SK-N-SH treated with all-trans-retinoic acid at 6 μM for 48 hours (cell line): Measurements from ENCODE around the gene GPC6.

Source experiments
- ATAC-seq: fragments of 200-7000 bp; cut with Tn5 transposase; 3 replicates; pipeline ENCODE4 v1.9.1; 2020; ENCODE audit warnings: mild to moderate bottlenecking, moderate library complexity
- ARNTL ChIP-seq: fragments of 450-650 bp; formaldehyde crosslinking; IDR thresholded peaks from 2 replicates; pipeline ENCODE4 v1.5.0; 2020; ENCODE audit warnings: low read depth, mild to moderate bottlenecking, moderate library complexity, borderline replicate concordance
- BACH2 ChIP-seq: fragments of 250-450 bp; sonication (Bioruptor Pico); IDR thresholded peaks from 2 replicates; pipeline ENCODE4 v1.9.0; 2021; ENCODE audit warnings: mild to moderate bottlenecking, borderline replicate concordance
- CSDC2 ChIP-seq: fragments of 250-450 bp; sonication (Bioruptor Pico); IDR thresholded peaks from 2 replicates; pipeline ENCODE4 v1.5.0; 2020; ENCODE audit warnings: mild to moderate bottlenecking, moderate library complexity
- ESRRG ChIP-seq: fragments of 250-450 bp; sonication (Bioruptor Pico); IDR thresholded peaks from 2 replicates; pipeline ENCODE4 v1.6.1; 2021; ENCODE audit warnings: mild to moderate bottlenecking
- GLIS3 ChIP-seq: fragments of 250-450 bp; sonication (Bioruptor Pico); IDR thresholded peaks from 2 replicates; pipeline ENCODE4 v1.5.0; 2020; ENCODE audit warnings: mild to moderate bottlenecking, moderate library complexity
- ISL1 ChIP-seq: fragments of 250-450 bp; sonication (Bioruptor Pico); IDR thresholded peaks from 2 replicates; pipeline ENCODE4 v2.1.2; 2022; ENCODE audit warnings: mild to moderate bottlenecking, moderate library complexity
- OSR1 ChIP-seq: fragments of 250-450 bp; sonication (Bioruptor Pico); IDR thresholded peaks from 2 replicates; pipeline ENCODE4 v1.8.0; 2022; ENCODE audit warnings: moderate library complexity, mild to moderate bottlenecking, inconsistent platforms
- RARB ChIP-seq: fragments of 250-450 bp; sonication (Bioruptor Pico); IDR thresholded peaks from 2 replicates; pipeline ENCODE4 v1.8.0; 2021; ENCODE audit warnings: mild to moderate bottlenecking, moderate library complexity
- TCF4 ChIP-seq: fragments of 250-450 bp; sonication (Bioruptor Pico); IDR thresholded peaks from 2 replicates; pipeline ENCODE4 v1.8.0; 2021; ENCODE audit warnings: mild to moderate bottlenecking, moderate library complexity, borderline replicate concordance
- TOX ChIP-seq: fragments of 250-450 bp; sonication (Bioruptor Pico); IDR thresholded peaks from 2 replicates; pipeline ENCODE4 v1.8.0; 2021; ENCODE audit warnings: mild to moderate bottlenecking, moderate library complexity, borderline replicate concordance
- ZFP3 ChIP-seq: fragments of 250-450 bp; sonication (Bioruptor Pico); IDR thresholded peaks from 2 replicates; pipeline ENCODE4 v1.5.0; 2020; ENCODE audit warnings: mild to moderate bottlenecking, moderate library complexity
- ZFP30 ChIP-seq: fragments of 450-650 bp; formaldehyde crosslinking; IDR thresholded peaks from 2 replicates; pipeline ENCODE4 v1.5.0; 2022; ENCODE audit warnings: mild to moderate bottlenecking, moderate library complexity
- ZNF565 ChIP-seq: fragments of 450-650 bp; formaldehyde crosslinking; conservative IDR thresholded peaks from 2 replicates; pipeline ENCODE4 v1.5.0; 2020; ENCODE audit warnings: low read depth, mild to moderate bottlenecking, moderate library complexity
- ZNF70 ChIP-seq: fragments of 450-650 bp; formaldehyde crosslinking; IDR thresholded peaks from 2 replicates; pipeline ENCODE4 v1.5.0; 2020; ENCODE audit warnings: mild to moderate bottlenecking, moderate library complexity
- ZNF8 ChIP-seq: fragments of 450-650 bp; formaldehyde crosslinking; IDR thresholded peaks from 2 replicates; pipeline ENCODE4 v1.5.0; 2020; ENCODE audit warnings: mild to moderate bottlenecking, moderate library complexity
- TF ChIP-seq, protein P1 (sequence below): fragments of 250-450 bp; sonication (Bioruptor Pico); IDR thresholded peaks from 2 replicates; pipeline ENCODE4 v1.8.0; 2020; ENCODE audit warnings: mild to moderate bottlenecking, moderate library complexity, borderline replicate concordance
- TF ChIP-seq, protein P2 (sequence below): fragments of 250-450 bp; sonication (Bioruptor Pico); IDR thresholded peaks from 2 replicates; pipeline ENCODE4 v1.5.0; 2020; ENCODE audit warnings: mild to moderate bottlenecking, moderate library complexity
- TF ChIP-seq, protein P3 (sequence below): fragments of 250-450 bp; sonication (Bioruptor Pico); IDR thresholded peaks from 2 replicates; pipeline ENCODE4 v1.5.1; 2020; ENCODE audit warnings: low read depth, mild to moderate bottlenecking, moderate library complexity

GPC6 gene

DNA sequence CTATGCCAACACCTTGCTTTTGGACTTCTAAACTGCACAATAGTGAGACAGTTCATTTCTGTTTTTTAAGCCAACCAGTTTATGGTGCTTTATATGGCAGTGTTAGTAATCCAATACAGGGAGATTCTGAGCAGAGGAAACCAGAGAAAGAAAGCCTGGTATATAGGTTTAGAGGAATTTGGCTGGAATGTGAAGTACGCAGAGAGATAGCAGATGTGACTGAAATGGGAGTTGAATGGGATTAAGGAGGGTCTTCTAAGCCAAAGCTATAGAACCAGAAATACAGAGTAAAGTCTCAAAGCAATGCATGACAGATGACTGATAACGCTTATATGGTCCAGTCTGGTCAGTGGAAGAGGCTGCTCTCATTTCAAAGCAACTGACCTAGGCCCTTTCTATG lies 453.7 kb downstream of the GPC6 start:
- TF ChIP-seq TOX (CRISPR knock-in tag) (no peak), ZFP3 (CRISPR knock-in tag) (no peak), GLIS3 (no peak), RARB (CRISPR knock-in tag) (no peak), BACH2 (CRISPR knock-in tag) (no peak), ZNF70 (CRISPR knock-in tag) (no peak), OSR1 (CRISPR knock-in tag) (no peak), ESRRG (CRISPR knock-in tag) (no peak), ARNTL (CRISPR knock-in tag) (no peak), TCF4 (CRISPR knock-in tag) (no peak), CSDC2 (CRISPR knock-in tag) (no peak), ISL1 (CRISPR knock-in tag) (no peak)
- TF ChIP-seq, protein P1, sequence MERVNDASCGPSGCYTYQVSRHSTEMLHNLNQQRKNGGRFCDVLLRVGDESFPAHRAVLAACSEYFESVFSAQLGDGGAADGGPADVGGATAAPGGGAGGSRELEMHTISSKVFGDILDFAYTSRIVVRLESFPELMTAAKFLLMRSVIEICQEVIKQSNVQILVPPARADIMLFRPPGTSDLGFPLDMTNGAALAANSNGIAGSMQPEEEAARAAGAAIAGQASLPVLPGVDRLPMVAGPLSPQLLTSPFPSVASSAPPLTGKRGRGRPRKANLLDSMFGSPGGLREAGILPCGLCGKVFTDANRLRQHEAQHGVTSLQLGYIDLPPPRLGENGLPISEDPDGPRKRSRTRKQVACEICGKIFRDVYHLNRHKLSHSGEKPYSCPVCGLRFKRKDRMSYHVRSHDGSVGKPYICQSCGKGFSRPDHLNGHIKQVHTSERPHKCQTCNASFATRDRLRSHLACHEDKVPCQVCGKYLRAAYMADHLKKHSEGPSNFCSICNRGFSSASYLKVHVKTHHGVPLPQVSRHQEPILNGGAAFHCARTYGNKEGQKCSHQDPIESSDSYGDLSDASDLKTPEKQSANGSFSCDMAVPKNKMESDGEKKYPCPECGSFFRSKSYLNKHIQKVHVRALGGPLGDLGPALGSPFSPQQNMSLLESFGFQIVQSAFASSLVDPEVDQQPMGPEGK (CRISPR knock-in tag), result no peak
- TF ChIP-seq, protein P2, sequence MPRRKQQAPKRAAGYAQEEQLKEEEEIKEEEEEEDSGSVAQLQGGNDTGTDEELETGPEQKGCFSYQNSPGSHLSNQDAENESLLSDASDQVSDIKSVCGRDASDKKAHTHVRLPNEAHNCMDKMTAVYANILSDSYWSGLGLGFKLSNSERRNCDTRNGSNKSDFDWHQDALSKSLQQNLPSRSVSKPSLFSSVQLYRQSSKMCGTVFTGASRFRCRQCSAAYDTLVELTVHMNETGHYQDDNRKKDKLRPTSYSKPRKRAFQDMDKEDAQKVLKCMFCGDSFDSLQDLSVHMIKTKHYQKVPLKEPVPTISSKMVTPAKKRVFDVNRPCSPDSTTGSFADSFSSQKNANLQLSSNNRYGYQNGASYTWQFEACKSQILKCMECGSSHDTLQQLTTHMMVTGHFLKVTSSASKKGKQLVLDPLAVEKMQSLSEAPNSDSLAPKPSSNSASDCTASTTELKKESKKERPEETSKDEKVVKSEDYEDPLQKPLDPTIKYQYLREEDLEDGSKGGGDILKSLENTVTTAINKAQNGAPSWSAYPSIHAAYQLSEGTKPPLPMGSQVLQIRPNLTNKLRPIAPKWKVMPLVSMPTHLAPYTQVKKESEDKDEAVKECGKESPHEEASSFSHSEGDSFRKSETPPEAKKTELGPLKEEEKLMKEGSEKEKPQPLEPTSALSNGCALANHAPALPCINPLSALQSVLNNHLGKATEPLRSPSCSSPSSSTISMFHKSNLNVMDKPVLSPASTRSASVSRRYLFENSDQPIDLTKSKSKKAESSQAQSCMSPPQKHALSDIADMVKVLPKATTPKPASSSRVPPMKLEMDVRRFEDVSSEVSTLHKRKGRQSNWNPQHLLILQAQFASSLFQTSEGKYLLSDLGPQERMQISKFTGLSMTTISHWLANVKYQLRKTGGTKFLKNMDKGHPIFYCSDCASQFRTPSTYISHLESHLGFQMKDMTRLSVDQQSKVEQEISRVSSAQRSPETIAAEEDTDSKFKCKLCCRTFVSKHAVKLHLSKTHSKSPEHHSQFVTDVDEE (CRISPR knock-in tag), result no peak
- ATAC-seq, result no peak

DNA sequence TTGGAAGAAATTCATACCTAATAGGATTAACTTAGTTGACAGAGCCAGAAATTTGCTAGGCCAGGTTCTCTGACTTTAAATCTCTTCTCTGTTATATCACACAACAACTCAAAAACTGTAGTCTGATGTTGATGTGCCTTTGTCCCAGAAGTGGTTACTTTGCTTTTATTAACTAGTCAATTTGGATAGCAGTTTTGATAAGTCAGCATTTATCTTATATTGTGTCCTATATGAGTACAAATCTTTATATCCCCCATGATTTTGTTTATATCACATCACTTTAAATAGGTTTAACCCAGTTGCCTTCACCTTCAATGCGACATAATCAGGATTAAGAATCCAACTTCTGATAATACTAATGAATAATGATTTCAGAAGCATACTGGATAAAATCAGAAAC lies 459.3 kb downstream of the GPC6 start:
- no peak for ATAC-seq
- TF ChIP-seq, protein P1 (CRISPR knock-in tag), result no peak
- no peak for TF ChIP-seq ARNTL (CRISPR knock-in tag)
- TF ChIP-seq ZFP3 (CRISPR knock-in tag), result no peak
- TF ChIP-seq, protein P3, sequence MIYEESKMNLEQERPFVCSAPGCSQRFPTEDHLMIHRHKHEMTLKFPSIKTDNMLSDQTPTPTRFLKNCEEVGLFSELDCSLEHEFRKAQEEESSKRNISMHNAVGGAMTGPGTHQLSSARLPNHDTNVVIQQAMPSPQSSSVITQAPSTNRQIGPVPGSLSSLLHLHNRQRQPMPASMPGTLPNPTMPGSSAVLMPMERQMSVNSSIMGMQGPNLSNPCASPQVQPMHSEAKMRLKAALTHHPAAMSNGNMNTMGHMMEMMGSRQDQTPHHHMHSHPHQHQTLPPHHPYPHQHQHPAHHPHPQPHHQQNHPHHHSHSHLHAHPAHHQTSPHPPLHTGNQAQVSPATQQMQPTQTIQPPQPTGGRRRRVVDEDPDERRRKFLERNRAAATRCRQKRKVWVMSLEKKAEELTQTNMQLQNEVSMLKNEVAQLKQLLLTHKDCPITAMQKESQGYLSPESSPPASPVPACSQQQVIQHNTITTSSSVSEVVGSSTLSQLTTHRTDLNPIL (CRISPR knock-in tag), result no peak
- TF ChIP-seq BACH2 (CRISPR knock-in tag), result no peak
- no peak for TF ChIP-seq OSR1 (CRISPR knock-in tag)
- TF ChIP-seq ZFP30 (CRISPR knock-in tag), result no peak
- TF ChIP-seq, protein P2 (CRISPR knock-in tag), result no peak
- TF ChIP-seq CSDC2 (CRISPR knock-in tag), result no peak
- TF ChIP-seq ZNF565 (CRISPR knock-in tag), result no peak
- no peak for TF ChIP-seq GLIS3
- TF ChIP-seq RARB (CRISPR knock-in tag), result no peak
- TF ChIP-seq TCF4 (CRISPR knock-in tag), result no peak

DNA sequence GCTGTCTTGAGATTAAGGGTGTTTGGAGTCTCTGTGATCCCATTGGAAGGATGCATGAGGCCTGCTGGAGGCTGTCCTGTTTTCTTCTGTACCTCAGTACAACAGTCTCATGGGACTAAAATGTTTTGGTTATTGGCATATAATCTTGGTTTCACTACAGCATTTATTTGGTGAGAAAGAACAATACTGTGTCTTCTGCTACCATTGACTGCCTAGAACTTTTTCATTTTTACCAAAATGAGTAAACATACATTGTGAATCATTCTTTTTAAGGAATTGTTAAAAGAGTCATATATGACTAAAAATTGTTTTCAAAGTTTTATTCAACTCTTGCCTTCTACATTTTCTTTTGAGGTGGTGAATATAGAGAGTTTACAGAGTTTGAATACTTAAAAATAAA lies 459.8 kb downstream of the GPC6 start:
- no peak for ATAC-seq
- TF ChIP-seq ESRRG (CRISPR knock-in tag) (no peak), ZNF8 (no peak), RARB (CRISPR knock-in tag) (no peak), ISL1 (CRISPR knock-in tag) (no peak), OSR1 (CRISPR knock-in tag) (no peak)
- TF ChIP-seq, protein P3 (CRISPR knock-in tag), result no peak
- TF ChIP-seq, protein P2 (CRISPR knock-in tag), result no peak
